Dermis microvascular lymphatic vessel endothelial cell (primary cell): Measurements from ENCODE around the gene AMZ2. TPM values are rescaled to one million over a fixed set of nuclear protein-coding genes. Genes with fewer than 3 reads are reported as not detected.
"Not testable (repeated sequence)": the region's sequence is repeated elsewhere in the genome, so short reads cannot be mapped to it uniquely, and the experiment has no call there.

Source experiments
- DNase-seq, 2 donors: peaks; one replicate each; pipeline versions ENCODE4 v3.0.0 to v3.0.0-alpha.2; 2010; ENCODE audit warnings: low read depth in 2 of 2
- total RNA-seq: library from RNA; depleted of rRNA; stranded (reverse); fragments of >200 nt; gene quantifications from 2 replicates; pipeline ENCODE4 v1.2.1, GENCODE V29; 2014

AMZ2 gene
- total RNA-seq, 1 donor from 2014 or later, result 35.8 TPM

GRCh38 chr17:68248891-68249290 lies 1.0 kb downstream of the AMZ2 start:
- peak; percentile 6 to 12 for DNase-seq

DNA sequence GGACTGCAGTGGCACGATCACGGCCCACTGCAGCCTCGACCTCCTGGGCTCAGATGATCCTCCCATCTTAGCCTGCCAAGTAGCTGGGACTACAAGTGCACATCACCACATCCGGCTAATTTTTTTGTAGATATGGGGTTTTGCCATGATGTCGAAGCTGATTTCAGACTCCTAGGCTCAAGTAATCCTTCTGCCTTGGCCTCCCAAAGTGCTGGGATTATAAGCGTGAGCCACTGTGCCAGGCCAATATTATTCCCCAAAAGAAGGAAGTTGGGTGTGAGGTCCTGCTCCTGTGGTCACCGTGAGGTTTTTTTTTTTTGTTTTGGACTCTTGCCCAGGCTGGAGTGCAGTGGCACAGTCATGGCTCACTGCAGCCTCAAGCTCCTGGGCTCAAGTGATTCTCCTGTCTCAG lies 1.5 kb downstream of the AMZ2 start:
- no peak for DNase-seq

DNA sequence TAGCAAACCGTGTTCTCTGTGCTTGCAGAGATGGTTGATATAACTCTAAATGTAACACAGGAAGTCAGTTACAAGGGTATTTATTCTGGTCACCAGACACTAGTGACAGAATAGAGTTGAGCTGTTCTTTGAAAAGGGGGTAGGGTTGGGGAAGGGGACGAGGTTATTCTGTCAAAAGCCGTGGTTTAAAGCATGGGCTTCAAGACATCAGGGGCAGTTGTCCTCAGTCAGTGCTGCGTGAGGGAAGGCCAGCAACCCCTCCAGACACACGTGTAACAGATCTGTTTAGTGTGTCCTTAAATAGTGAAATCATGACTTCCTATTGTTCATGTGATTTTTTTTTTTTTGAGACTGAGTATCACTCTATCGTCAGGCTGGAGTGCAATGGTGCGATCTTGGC lies 5.6 kb downstream of the AMZ2 start:
- not testable (repeated sequence) for DNase-seq

DNA sequence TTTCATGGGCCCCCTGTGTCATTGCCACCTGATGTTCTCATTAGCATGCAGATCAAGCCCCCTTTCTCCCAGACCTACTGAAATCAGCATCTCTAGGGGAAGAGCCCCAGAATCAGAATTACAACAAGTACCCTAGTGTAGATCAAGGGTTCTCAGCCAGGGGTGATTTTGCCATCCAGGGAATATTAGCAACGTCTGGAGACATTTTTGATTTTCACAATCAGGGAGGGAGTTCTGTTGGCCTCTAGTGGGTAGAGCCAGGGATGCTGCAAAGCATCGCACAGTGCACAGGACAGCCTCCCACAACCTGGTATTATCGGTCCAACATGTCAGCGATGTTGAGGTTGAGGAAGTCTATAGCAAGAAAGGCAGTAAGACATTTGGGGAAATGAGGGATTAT lies 7.3 kb downstream of the AMZ2 start:
- no peak for DNase-seq

DNA sequence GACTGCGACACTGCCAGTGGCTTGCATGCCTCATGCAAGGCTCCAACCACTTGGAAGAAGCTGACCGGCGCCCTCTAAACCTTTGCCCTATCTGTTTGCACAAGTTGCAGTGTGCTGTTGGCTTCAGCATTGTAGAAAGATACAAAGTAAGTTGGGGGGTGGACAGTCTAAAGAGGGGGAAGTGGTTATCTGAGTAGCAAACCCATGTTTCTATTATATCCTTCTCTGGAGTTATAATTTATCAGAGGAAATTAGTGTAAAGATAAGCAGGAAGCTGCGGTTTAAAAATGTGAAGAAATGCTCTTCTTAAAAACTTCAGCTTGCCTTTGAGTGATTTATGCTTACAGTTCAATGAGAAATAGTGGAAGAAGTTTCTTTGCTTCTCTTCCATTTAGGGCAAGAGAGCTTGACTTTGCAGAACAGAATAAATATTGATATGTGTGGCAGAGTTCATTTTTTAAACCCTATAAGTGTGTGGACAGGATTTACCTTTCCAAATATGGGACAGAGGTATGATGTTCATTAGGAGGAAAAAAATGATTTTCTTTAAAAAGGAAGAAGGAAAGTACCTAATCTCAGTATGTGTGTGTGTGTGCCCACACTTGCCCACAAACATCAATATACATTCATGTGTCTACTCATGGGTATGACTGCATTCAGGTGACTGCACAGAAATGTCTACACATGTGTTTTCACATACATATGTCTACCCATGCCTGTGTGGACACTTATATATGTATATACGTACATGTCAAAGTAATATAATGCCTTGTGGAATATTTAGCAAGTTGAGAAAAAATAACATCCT lies 8.1 kb downstream of the AMZ2 start:
- no peak for DNase-seq

DNA sequence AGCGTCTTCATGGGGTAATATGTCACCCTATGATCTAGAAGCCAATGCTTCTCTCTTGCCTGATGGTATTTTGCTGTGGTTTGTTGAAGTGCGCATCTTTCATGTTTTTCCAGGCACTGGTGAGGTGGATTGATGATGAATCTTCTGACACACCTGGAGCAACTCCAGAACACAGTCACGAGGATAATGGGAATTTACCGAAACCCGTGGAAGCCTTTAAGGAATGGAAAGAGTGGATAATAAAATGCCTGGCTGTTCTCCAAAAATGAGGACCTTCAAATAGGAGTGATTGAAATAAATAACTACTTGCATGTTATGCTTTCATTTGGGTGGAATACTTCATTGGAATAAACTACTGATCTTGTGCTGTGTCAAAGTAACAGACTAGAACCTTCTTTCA lies 8.9 kb downstream of the AMZ2 start:
- DNase-seq, result not testable (repeated sequence)

- no peak for DNase-seq
Observed at GRCh38 chr17:68257934-68258333, 10.1 kb downstream of the AMZ2 start.

GRCh38 chr17:68258890-68259647 lies 11.2 kb downstream of the AMZ2 start:
- DNase-seq, result peak; percentile 64 to 75

- DNase-seq, result not testable (repeated sequence)
Observed at GRCh38 chr17:68259648-68259951, 11.8 kb downstream of the AMZ2 start.

DNA sequence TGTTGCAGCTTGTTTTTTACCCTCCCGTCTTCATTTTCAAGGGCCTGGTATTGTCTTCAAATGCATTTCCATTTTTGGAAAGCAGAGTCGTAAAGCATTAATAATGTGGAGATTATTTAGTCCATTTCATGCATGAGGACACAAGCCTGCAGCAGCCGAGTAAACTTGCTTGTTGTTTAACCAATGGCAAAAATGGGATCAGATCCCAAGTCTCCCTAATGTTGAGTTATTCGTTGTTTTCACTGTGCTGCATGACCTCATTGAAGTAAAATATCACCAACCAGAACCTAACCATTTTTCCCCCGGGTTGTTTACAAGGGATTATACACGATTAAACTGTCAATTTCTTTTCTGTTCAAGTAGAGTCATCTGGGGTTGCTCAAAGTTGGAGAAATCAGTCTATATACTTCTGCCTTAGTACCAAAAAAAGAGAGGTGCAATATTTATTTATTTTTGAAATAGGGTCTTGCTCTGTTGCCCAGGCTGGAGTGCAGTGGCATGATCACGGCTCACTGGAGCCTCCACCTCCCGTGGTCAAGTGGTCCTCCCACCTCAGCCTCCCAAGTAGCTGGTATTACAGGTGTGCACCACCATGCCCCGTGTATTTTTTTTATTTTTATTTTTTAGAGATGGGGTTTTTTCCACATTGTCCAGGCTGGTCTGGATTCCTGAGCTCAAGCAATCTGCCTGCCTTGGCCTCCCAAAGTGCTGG lies 12.4 kb downstream of the AMZ2 start:
- DNase-seq, result no peak

DNA sequence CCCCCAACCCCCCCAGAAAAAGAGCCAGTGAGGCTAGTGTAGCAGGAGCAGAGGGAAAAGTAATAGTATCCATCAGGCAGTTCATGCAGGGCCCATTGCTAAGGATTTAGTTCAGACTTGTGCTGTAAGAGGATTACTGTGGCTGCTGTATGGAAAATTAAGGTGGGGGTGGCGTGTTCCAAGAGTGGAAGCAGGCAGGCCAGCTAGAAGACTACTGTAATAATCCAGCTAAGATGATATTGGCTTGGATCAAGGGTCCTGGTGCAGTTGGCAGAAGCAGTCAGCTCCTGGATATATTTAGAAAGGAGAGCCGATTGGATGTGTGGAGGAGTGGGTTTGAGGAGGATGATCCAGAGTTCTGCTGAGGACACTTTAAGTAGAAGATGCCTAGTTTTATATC lies 14.6 kb downstream of the AMZ2 start:
- DNase-seq, result not testable (repeated sequence)

GRCh38 chr17:68263101-68263681 lies 15.3 kb downstream of the AMZ2 start:
- DNase-seq, result peak; percentile 16 to 40

- not testable (repeated sequence) for DNase-seq
Observed at GRCh38 chr17:68265833-68266232, 18.0 kb downstream of the AMZ2 start.

DNA sequence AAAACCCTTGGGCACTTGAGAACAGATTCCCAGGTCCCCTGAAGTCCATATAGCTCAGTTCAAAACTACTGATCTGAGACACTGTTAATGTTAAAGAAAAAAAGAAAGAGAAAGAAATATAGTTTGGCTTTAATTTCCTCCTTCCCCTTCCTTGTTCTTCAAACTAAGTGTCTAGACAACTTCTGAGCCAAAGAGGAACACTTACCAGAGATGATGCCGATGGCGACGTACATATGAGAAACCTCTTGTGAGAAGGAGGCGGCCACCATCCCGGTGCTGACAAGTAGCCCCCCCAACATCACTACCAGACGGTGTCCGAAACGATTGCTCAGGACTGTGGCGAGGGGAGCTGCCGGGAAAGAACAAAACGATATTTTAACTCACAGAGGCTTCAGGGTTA lies 25.9 kb downstream of the AMZ2 start:
- DNase-seq, result no peak

- DNase-seq, result not testable (repeated sequence)
Observed at GRCh38 chr17:68276339-68276738, 28.5 kb downstream of the AMZ2 start.

DNA sequence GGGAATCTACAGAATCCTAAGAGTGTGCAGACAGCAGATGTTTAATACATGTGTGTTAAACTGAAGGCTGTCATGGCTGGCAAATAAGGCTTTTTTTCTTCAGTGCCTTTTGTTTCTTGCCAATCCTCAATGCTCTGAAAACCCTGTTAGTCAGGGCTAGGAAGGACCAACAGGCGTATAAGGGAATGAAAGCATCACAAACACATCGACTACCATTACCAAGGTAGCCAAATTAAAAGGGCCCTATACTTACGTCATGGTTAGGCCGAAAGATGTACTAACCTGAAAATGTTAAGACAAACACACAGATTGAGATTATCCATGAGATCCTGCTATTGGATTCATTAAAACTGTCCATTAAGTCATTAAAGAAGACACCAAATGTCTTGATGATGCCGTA lies 30.0 kb downstream of the AMZ2 start:
- DNase-seq, result no peak

GRCh38 chr17:68281965-68282364 lies 34.1 kb downstream of the AMZ2 start:
- DNase-seq, result not testable (repeated sequence)

DNA sequence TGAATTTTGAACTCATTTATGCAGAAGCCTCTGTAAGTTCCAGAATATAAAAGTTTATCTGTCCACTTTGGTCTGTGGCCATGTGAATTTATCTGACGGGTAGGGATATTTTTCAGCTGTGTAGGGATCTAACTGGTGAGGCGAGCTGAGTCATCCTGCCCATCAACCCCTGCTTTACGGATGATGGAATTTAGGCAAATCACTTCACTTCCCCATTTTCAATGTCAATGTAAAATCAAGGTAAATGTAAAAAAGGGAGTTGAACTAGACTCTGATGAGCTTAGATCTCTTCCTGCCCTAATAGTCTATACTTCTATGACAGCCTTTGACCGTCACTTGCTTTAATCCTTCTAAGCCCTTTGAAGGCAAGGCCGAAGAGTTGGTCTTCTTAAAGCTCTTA lies 40.5 kb downstream of the AMZ2 start:
- DNase-seq, result no peak

DNA sequence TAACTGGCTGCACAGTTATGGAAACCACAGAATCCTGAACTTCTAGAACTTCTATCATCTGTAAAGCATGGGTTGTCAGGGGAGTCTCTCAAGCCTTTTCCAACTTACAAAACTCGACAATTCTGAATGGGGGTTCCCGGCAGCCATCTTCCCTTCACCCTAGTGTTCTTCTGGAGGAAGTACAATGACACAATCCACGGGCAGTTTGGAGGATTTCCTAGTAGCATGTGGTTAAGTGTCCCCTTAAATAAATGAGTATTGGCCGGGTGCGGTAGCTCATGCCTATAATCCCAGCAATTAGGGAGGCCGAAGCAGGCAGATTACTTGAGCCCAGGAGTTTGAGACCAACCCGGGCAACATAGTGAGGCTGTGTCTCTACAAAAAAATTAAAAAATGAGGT lies 41.0 kb downstream of the AMZ2 start:
- no peak for DNase-seq

DNA sequence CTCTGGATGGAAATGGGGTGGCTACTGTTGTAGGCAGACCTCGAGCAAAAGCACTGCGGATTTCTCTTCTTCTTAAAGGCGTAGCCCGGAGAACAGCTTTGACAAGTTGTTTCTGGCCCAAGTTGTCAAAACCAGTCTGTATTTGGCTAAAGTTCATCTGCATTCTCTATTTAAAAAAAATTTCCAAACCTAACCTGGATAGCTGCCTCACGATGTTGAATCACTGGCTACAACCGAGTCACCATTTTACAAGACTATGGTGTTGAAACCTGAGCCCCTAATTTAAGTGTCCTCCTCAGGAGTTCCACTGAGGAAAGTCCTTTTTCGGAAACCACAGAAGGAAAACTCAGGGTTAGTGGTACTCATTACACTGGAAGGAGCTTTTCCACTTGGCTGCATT lies 41.6 kb downstream of the AMZ2 start:
- DNase-seq, result no peak

DNA sequence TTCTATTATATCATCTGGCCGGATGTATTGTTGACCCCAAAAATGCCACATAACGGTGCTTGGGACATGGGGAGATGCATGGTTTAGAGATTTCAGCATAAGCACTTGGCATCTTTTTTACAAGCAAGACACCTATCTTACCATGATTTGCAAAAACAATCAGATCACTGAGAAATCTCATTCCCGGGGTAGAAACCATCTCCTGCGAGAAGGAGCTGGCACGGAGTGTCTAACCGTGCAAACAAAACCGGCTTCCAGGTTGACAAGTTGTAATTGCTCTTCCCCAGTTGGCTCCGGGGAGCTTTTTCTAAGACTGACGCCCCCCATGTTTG lies 42.1 kb downstream of the AMZ2 start:
- DNase-seq, result no peak

- peak in 1 of 2 donors; percentile 27 for DNase-seq
Observed at GRCh38 chr17:68290268-68290954, 42.6 kb downstream of the AMZ2 start.
